Measurements from ENCODE around the gene MAGOH. TPM values are rescaled to one million over a fixed set of nuclear protein-coding genes. Genes with fewer than 3 reads are reported as not detected.
"Not testable (repeated sequence)": the region's sequence is repeated elsewhere in the genome, so short reads cannot be mapped to it uniquely, and the experiment has no call there.

The MAGOH gene
- total RNA-seq, 2 donors from 2014 or later = 23.0 to 36.1 TPM

DNA sequence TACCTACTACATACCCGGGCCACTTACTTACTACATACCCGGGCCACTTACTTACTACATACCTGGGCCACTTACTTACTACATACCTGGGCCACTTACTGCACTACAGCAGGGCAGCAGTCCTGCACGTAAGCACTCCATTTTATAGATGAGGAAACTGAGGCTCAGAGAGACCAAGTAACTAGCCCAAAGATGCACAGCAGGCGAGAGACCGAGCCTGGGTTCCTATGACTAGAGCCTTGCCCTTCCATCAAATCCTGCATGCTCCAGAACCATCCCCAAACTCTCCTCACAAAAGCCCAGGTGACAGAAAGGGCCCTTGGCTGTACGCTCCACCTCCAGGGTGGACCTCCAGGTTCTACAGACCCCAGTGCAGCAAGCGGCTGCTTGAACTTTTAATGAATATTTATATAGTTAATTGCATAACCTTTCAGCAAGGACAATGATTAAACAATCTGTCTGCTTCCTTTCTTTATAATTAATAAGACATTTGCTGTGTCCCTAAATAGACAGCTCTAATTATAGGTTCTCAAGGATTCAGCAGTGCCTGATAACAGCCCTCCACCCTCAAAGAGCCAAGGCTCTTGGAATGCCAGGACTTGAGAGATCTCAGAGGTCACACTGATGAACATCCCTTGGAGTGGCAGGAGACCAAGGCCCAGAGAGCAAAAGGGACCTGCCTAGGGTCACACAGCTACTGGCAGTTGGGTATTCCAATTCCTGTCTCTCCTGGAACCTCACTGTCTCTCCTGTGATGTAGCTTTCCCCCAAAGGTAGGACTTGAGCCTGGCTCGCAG, 46.1 kb upstream of the MAGOH start:
- Histone ChIP-seq H3K36me3 (no peaks in the 10 kb centered on the region), H3K4me1 (replicated peaks) (no peaks in the 10 kb centered on the region), H3K27ac (no peak overlapping the region), H3K4me3 (no peak overlapping the region), H3K27me3 (replicated peaks; ENCODE audit: insufficient read depth) (no peaks in the 10 kb centered on the region), H3K9me3 (no peaks in the 10 kb centered on the region)
- intact Hi-C loops (cut with DNase I) = no loop called here
- DNase-seq (ENCODE audit: low spot score) = no peak
- 97% methylated on average over 8 of the region's 8 CpGs for WGBS
- TF ChIP-seq, protein P1, sequence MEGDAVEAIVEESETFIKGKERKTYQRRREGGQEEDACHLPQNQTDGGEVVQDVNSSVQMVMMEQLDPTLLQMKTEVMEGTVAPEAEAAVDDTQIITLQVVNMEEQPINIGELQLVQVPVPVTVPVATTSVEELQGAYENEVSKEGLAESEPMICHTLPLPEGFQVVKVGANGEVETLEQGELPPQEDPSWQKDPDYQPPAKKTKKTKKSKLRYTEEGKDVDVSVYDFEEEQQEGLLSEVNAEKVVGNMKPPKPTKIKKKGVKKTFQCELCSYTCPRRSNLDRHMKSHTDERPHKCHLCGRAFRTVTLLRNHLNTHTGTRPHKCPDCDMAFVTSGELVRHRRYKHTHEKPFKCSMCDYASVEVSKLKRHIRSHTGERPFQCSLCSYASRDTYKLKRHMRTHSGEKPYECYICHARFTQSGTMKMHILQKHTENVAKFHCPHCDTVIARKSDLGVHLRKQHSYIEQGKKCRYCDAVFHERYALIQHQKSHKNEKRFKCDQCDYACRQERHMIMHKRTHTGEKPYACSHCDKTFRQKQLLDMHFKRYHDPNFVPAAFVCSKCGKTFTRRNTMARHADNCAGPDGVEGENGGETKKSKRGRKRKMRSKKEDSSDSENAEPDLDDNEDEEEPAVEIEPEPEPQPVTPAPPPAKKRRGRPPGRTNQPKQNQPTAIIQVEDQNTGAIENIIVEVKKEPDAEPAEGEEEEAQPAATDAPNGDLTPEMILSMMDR (IDR thresholded peaks at IDR 0.05) = no peak
- TF ChIP-seq POLR2AphosphoS5 (IDR thresholded peaks at IDR 0.05) (no peak), POLR2A (IDR thresholded peaks at IDR 0.05) (no peak)

DNA sequence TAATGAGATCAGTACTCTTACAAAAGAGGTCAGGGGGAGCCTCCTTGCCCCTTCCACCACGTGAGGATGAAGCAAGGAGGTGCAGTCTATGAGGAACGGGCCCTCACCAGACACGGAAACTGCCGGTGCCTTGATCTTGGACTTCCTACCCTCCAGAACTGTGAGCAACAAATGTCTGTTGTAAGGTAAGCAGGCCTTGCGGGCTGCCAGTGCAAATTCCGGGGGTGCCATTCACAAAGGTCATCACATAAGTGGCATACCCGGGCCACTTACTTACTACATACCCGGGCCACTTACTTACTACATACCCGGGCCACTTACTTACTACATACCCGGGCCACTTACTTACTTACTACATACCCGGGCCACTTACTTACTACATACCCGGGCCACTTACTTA, 44.8 kb upstream of the MAGOH start:
- intact Hi-C loops (cut with DNase I); H3K9me3 ChIP-seq; H3K4me3 ChIP-seq; DNase-seq (ENCODE audit: low spot score); H3K27me3 ChIP-seq (replicated peaks; ENCODE audit: insufficient read depth); H3K4me1 ChIP-seq (replicated peaks); H3K27ac ChIP-seq; H3K36me3 ChIP-seq: not testable (repeated sequence)
- 95% methylated on average over 12 of the region's 12 CpGs for WGBS

DNA sequence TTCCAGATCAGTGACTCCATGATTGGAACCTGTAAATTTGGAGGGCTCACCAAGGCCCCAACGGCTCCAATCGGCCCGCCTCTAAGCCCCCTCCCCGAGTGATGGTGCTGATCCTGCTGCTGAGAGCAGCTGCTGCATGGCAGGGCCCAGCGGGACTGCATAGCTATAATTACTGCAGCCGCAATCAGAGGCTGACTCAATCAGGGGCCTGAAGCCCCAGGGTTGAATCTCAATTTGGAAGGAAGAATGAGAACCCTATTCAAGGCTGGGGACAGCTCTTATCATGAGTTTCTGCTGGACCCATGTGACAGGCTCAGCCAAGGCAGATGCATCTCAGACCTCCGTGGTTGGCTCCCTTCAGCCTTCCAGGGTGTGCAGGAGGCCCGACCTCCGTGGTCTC, 42.8 kb upstream of the MAGOH start:
- Histone ChIP-seq H3K4me1 (replicated peaks) (no peaks in the 10 kb centered on the region), H3K27ac (no peak overlapping the region), H3K9me3 (no peaks in the 10 kb centered on the region), H3K4me3 (no peak overlapping the region), H3K36me3 (no peaks in the 10 kb centered on the region), H3K27me3 (replicated peaks; ENCODE audit: insufficient read depth) (no peaks in the 10 kb centered on the region)
- DNase-seq (ENCODE audit: low spot score) = no peak
- WGBS = 84% methylated on average over 9 of the region's 9 CpGs
- intact Hi-C loops (cut with DNase I) = no loop called here
- TF ChIP-seq POLR2A (IDR thresholded peaks at IDR 0.05) (no peak), POLR2AphosphoS5 (IDR thresholded peaks at IDR 0.05) (no peak)
- TF ChIP-seq, protein P1 (IDR thresholded peaks at IDR 0.05) = no peak

DNA sequence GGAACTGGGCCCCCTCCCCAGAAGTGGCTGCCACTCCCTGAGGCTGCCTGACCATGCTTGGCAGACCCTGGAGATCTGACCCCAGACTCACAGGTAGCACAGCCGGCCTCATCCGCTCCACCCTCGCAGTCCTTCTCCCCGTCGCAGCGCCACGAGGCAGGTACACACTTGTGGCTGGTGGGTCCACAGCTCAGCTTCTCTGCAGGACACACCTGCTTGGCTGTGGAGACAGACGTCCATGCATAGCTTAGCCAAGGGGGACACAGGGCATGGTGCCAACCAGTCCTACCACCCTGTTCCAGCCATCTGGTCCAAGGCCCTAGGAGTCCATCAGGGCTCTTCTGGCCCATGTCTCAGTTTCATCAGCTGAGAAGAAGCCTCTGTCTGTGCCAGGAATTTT, 42.2 kb upstream of the MAGOH start:
- WGBS = 85% methylated on average over 8 of the region's 8 CpGs

DNA sequence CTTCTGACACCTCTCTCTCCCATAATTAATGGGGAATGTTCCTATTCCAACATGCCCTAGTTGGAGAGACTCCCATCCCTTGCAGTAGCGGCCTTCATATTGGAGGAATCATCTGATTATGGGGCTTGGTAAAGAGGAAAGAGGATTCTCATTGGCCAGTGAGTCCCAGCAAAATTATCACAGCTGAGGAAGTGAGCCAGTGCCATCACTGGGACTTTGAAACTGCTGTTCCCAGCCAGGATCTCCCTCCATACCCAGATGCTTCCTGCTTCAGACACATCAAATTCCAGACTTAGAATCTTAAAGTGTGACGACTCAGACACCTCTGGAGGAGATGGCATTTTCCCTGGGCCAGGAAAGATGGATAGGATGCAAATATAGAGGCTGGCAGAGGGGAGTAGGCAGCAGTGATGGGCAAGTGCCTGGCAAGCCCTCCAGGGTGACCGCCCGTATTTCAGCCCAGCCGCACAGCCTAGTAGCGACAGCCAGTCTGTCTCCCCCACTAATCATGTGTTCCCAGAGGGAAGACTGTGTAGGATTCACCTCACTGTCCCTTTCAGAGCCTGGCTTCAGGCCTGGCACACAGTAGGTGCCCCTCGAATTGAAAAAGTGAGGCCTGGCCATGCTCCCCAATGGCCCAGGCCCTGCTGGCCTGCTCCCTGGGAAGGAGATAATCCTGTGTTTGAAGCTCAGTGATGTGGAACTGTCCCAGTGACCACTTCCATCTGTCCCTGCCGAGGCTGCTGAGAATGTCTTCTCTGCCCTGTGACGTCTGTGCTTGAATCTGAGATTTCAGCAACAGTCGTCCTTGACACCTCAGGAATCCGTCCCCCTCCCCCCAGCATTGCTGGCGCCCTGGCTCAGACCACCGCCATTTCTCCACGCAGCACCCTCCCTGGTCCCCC, 41.2 kb upstream of the MAGOH start:
- WGBS = 81% methylated on average over 13 of the region's 14 CpGs
- Histone ChIP-seq H3K27me3 (replicated peaks; ENCODE audit: insufficient read depth) (no peaks in the 10 kb centered on the region), H3K4me3 (no peak overlapping the region), H3K36me3 (no peaks in the 10 kb centered on the region), H3K4me1 (replicated peaks) (no peaks in the 10 kb centered on the region), H3K27ac (no peak overlapping the region), H3K9me3 (no peaks in the 10 kb centered on the region)
- DNase-seq (ENCODE audit: low spot score) = no peak
- intact Hi-C loops (cut with DNase I) = no loop called here
- no peak for TF ChIP-seq POLR2AphosphoS5 (IDR thresholded peaks at IDR 0.05)
- no peak for TF ChIP-seq POLR2A (IDR thresholded peaks at IDR 0.05)
- TF ChIP-seq, protein P1 (IDR thresholded peaks at IDR 0.05) = no peak

More for the DNA sequence above, 42.2 kb upstream of the MAGOH start:
- TF ChIP-seq, protein P1 (IDR thresholded peaks at IDR 0.05) = no peak
- TF ChIP-seq POLR2A (IDR thresholded peaks at IDR 0.05) = no peak
- no peak for TF ChIP-seq POLR2AphosphoS5 (IDR thresholded peaks at IDR 0.05)
- H3K4me1 ChIP-seq (replicated peaks) = no peaks in the 10 kb centered on the region
- intact Hi-C loops (cut with DNase I) = no loop called here
- no peaks in the 10 kb centered on the region for H3K27me3 ChIP-seq (replicated peaks; ENCODE audit: insufficient read depth)
- no peak for DNase-seq (ENCODE audit: low spot score)
- no peak overlapping the region for H3K27ac ChIP-seq
- H3K4me3 ChIP-seq = no peak overlapping the region
- no peaks in the 10 kb centered on the region for H3K36me3 ChIP-seq
- H3K9me3 ChIP-seq = no peaks in the 10 kb centered on the region
